Adipocyte (in vitro differentiated cells): ENCODE data around the gene ESRRA.
A peak's percentile ranks its signal among the peaks of the same experiment; 100 is the strongest.

Source experiments
- DNase-seq: peaks from one replicate; pipeline ENCODE4 v3.0.0-alpha.2; 2015; ENCODE audit warnings: low read depth
- H3K27me3 ChIP-seq: replicated peaks from 2 replicates; pipeline ENCODE4 v1.7.0; 2013; ENCODE audit warnings: mild to moderate bottlenecking, low read length, moderate library complexity; ENCODE audit not compliant: control insufficient read depth, insufficient read depth
- H3K36me3 ChIP-seq: 2 replicates; pipeline ENCODE4 v1.7.0; 2013; ENCODE audit warnings: low read length, mild to moderate bottlenecking, moderate library complexity; ENCODE audit not compliant: control insufficient read depth, insufficient read depth, severe bottlenecking
- H3K4me1 ChIP-seq: 2 replicates; pipeline ENCODE4 v1.7.0; 2013; ENCODE audit warnings: mild to moderate bottlenecking, low read length, moderate library complexity; ENCODE audit not compliant: control insufficient read depth, insufficient read depth
- H3K4me3 ChIP-seq: 2 replicates; pipeline ENCODE4 v1.7.0; 2013; ENCODE audit warnings: mild to moderate bottlenecking, low read length, moderate library complexity
- H3K9ac ChIP-seq: 2 replicates; pipeline ENCODE4 v1.7.0; 2013; ENCODE audit warnings: mild to moderate bottlenecking, low read length, moderate library complexity
- H3K9me3 ChIP-seq: 2 replicates; pipeline ENCODE4 v1.7.0; 2013; ENCODE audit warnings: mild to moderate bottlenecking, low read length, moderate library complexity; ENCODE audit not compliant: control insufficient read depth

The ESRRA gene

GRCh38 chr11:64297699-64298358, 7.5 kb upstream of the ESRRA start:
- H3K4me3 ChIP-seq = no peak overlapping the region
- DNase-seq = no peak
- no peaks in the 10 kb centered on the region for H3K36me3 ChIP-seq
- H3K27me3 ChIP-seq = peaks cover 46% of the 10 kb centered on the region
- no peak overlapping the region for H3K9ac ChIP-seq
- peaks cover 15% of the 10 kb centered on the region for H3K4me1 ChIP-seq
- H3K9me3 ChIP-seq = no peaks in the 10 kb centered on the region

- Histone ChIP-seq H3K9me3 (no peaks in the 10 kb centered on the region), H3K4me3 (peak overlapping the region; percentile 61), H3K4me1 (peaks cover 18% of the 10 kb centered on the region), H3K36me3 (no peaks in the 10 kb centered on the region), H3K27me3 (peaks cover 36% of the 10 kb centered on the region), H3K9ac (peak overlapping the region; percentile 66)
- peak; percentile 70 for DNase-seq
These were observed 6.1 kb upstream of the ESRRA start for GRCh38 chr11:64298966-64299846.

GRCh38 chr11:64299847-64300648, 5.3 kb upstream of the ESRRA start, which contains the start of gene CATSPERZ:
CATSPERZ (plus strand) TSS chr11:64300358; CDS start chr11:64300411, 53 bp downstream.
- H3K4me3 ChIP-seq = peak within 1 kb of the TSS; percentile 73
- H3K27me3 ChIP-seq = peaks cover 36% of the 10 kb centered on the region
- DNase-seq = no peak
- H3K36me3 ChIP-seq = no peaks in the 10 kb centered on the region
- H3K9me3 ChIP-seq = no peaks in the 10 kb centered on the region
- H3K9ac ChIP-seq = peak within 1 kb of the TSS; percentile 68
- peaks cover 18% of the 10 kb centered on the region for H3K4me1 ChIP-seq

- Histone ChIP-seq H3K9ac (no peak overlapping the region), H3K36me3 (no peaks in the 10 kb centered on the region), H3K9me3 (no peaks in the 10 kb centered on the region), H3K27me3 (peaks cover 10% of the 10 kb centered on the region), H3K4me3 (no peak overlapping the region), H3K4me1 (peaks cover 29% of the 10 kb centered on the region)
- no peak for DNase-seq
These were observed 2.0 kb upstream of the ESRRA start for GRCh38 chr11:64303109-64304031.

GRCh38 chr11:64304032-64304315, 1.4 kb upstream of the ESRRA start:
- peaks cover 9% of the 10 kb centered on the region for H3K27me3 ChIP-seq
- no peaks in the 10 kb centered on the region for H3K36me3 ChIP-seq
- peak overlapping the region; percentile 84 for H3K9ac ChIP-seq
- no peaks in the 10 kb centered on the region for H3K9me3 ChIP-seq
- no peak for DNase-seq
- peaks cover 29% of the 10 kb centered on the region for H3K4me1 ChIP-seq
- peak overlapping the region; percentile 86 for H3K4me3 ChIP-seq

GRCh38 chr11:64304316-64305072, 830 bp upstream of the ESRRA start:
- H3K4me3 ChIP-seq = peak overlapping the region; percentile 86
- peaks cover 26% of the 10 kb centered on the region for H3K4me1 ChIP-seq
- H3K9me3 ChIP-seq = no peaks in the 10 kb centered on the region
- peak; percentile 96 for DNase-seq
- H3K9ac ChIP-seq = peak overlapping the region; percentile 84
- H3K36me3 ChIP-seq = no peaks in the 10 kb centered on the region
- peaks cover 9% of the 10 kb centered on the region for H3K27me3 ChIP-seq

GRCh38 chr11:64305691-64306562, 603 bp downstream of the ESRRA start:
- H3K4me1 ChIP-seq = peaks cover 14% of the 10 kb centered on the region
- H3K36me3 ChIP-seq = no peaks in the 10 kb centered on the region
- no peaks in the 10 kb centered on the region for H3K27me3 ChIP-seq
- DNase-seq = peak; percentile 37
- H3K9ac ChIP-seq = peak overlapping the region; percentile 92
- H3K9me3 ChIP-seq = no peaks in the 10 kb centered on the region
- H3K4me3 ChIP-seq = peak overlapping the region; percentile 93

- H3K9ac ChIP-seq = peak overlapping the region; percentile 92
- no peaks in the 10 kb centered on the region for H3K9me3 ChIP-seq
- H3K27me3 ChIP-seq = no peaks in the 10 kb centered on the region
- DNase-seq = no peak
- peaks cover 14% of the 10 kb centered on the region for H3K4me1 ChIP-seq
- H3K36me3 ChIP-seq = no peaks in the 10 kb centered on the region
- peak overlapping the region; percentile 93 for H3K4me3 ChIP-seq
These were observed 1.2 kb downstream of the ESRRA start for GRCh38 chr11:64306563-64306875.

- peak overlapping the region; percentile 92 for H3K9ac ChIP-seq
- no peaks in the 10 kb centered on the region for H3K9me3 ChIP-seq
- no peaks in the 10 kb centered on the region for H3K27me3 ChIP-seq
- H3K4me3 ChIP-seq = peak overlapping the region; percentile 93
- H3K4me1 ChIP-seq = peaks cover 14% of the 10 kb centered on the region
- no peaks in the 10 kb centered on the region for H3K36me3 ChIP-seq
- peak; percentile 31 for DNase-seq
These were observed 1.7 kb downstream of the ESRRA start for GRCh38 chr11:64306876-64307622.
